Panc1 (cell line): ENCODE data around the gene PKNOX2. TPM values are rescaled to one million over a fixed set of nuclear protein-coding genes. Genes with fewer than 3 reads are reported as not detected.

Source experiments
- ATAC-seq: fragments of 200-7000 bp; cut with Tn5 transposase; 2 replicates; pipeline ENCODE4 v1.9.1; 2020; ENCODE audit warnings: mild to moderate bottlenecking, moderate library complexity
- BruUV-seq: library from RNA; stranded (reverse); fragments of 400-500 nt; replicated peaks from 2 replicates; lab custom pipeline; 2021; lab: Mats Ljungman, UMichigan
- CTCF ChIA-PET: fragments of 300-600 bp; sonication (Branson Sonifier 250); formaldehyde crosslinking; loops from one replicate; lab custom pipeline; 2022; ENCODE audit warnings: antibody characterized with exemption; lab: Charles Lee
- POLR2A ChIA-PET: fragments of 300-600 bp; sonication (Branson Sonifier 250); formaldehyde crosslinking; loops from one replicate; lab custom pipeline; 2022; ENCODE audit warnings: antibody characterized with exemption; lab: Charles Lee
- DNase-seq: peaks from one replicate; pipeline ENCODE4 v3.0.0-alpha.2; 2010; ENCODE audit warnings: low read depth, low spot score
- H3K27ac ChIP-seq: 2 replicates; pipeline ENCODE4 v1.5.1; 2011; ENCODE audit warnings: mild to moderate bottlenecking, low read length, inconsistent platforms
- H3K27me3 ChIP-seq: fragments of 200-500 bp; sonication (Bioruptor generic); 2 replicates; pipeline ENCODE4 v1.6.0; 2014; ENCODE audit warnings: low read length, inconsistent platforms; ENCODE audit not compliant: control insufficient read depth, insufficient read depth
- H3K36me3 ChIP-seq: fragments of 200-500 bp; sonication (Bioruptor generic); 2 replicates; pipeline ENCODE4 v1.5.1; 2014; ENCODE audit warnings: inconsistent platforms, mild to moderate bottlenecking, low read length, moderate library complexity; ENCODE audit not compliant: control insufficient read depth, insufficient read depth
- H3K4me1 ChIP-seq: 2 replicates; pipeline ENCODE4 v1.5.1; 2011; ENCODE audit warnings: inconsistent platforms, mild to moderate bottlenecking, low read length, moderate library complexity; ENCODE audit not compliant: control insufficient read depth, insufficient read depth
- H3K4me3 ChIP-seq, 2 experiments: 2 replicates each; pipeline ENCODE4 v1.5.1; 2011 to 2012; ENCODE audit warnings: low read depth in 2 of 2, low read length in 2 of 2, mild to moderate bottlenecking in 2 of 2, inconsistent platforms in 1 of 2, moderate library complexity in 1 of 2
- H3K9me3 ChIP-seq: fragments of 200-500 bp; sonication (Bioruptor generic); 2 replicates; pipeline ENCODE4 v1.5.1; 2014; ENCODE audit warnings: low read depth, mild to moderate bottlenecking, inconsistent platforms, low read length, moderate library complexity; ENCODE audit not compliant: control insufficient read depth, insufficient read depth
- POLR2AphosphoS5 ChIP-seq: IDR thresholded peaks from 2 replicates; pipeline ENCODE4 v1.6.1; 2012; ENCODE audit warnings: mild to moderate bottlenecking, low read depth, low read length, moderate library complexity
- SIN3A ChIP-seq: IDR thresholded peaks from 2 replicates; pipeline ENCODE4 v1.6.1; 2012; ENCODE audit warnings: low read depth, mild to moderate bottlenecking, low read length, moderate library complexity, borderline replicate concordance; ENCODE audit not compliant: insufficient read depth
- TCF7L2 ChIP-seq: IDR thresholded peaks from 2 replicates; pipeline ENCODE4 v1.6.1; 2011; ENCODE audit warnings: mild to moderate bottlenecking, low read depth, low read length, inconsistent platforms
- in situ Hi-C: cut with HindIII; loops from 2 replicates; pipeline ENCODE4 v1.10.0; 2016; ENCODE audit warnings: low sequenced_read_pairs, low pct_unique_long_range_greater_than_20kb
- intact Hi-C: fragments of 100-400 bp; cut with micrococcal nuclease; formaldehyde crosslinking; loops from one replicate; pipeline ENCODE4 v1.10.0; 2022; ENCODE audit not compliant: unreplicated experiment
- total RNA-seq: library from RNA; stranded (reverse); gene quantifications from one replicate; pipeline ENCODE4 v1.2.1, GENCODE V29; 2021; ENCODE audit not compliant: unreplicated experiment
- TF ChIP-seq, protein P1 (sequence below): fragments of 450-650 bp; IDR thresholded peaks from 2 replicates; pipeline ENCODE4 v1.5.1; 2017; ENCODE audit warnings: mild to moderate bottlenecking
- TF ChIP-seq, protein P2 (sequence below), 2 experiments: IDR thresholded peaks; 2 replicates each; pipeline ENCODE4 v1.6.1; 2011 to 2012; ENCODE audit warnings: low read depth in 2 of 2, control low read depth in 1 of 2, low read length in 1 of 2, mild to moderate bottlenecking in 1 of 2, moderate library complexity in 1 of 2; ENCODE audit not compliant: insufficient read depth in 1 of 2

The PKNOX2 gene
- total RNA-seq, 1 experiment from 2014 or later, result not detected

DNA sequence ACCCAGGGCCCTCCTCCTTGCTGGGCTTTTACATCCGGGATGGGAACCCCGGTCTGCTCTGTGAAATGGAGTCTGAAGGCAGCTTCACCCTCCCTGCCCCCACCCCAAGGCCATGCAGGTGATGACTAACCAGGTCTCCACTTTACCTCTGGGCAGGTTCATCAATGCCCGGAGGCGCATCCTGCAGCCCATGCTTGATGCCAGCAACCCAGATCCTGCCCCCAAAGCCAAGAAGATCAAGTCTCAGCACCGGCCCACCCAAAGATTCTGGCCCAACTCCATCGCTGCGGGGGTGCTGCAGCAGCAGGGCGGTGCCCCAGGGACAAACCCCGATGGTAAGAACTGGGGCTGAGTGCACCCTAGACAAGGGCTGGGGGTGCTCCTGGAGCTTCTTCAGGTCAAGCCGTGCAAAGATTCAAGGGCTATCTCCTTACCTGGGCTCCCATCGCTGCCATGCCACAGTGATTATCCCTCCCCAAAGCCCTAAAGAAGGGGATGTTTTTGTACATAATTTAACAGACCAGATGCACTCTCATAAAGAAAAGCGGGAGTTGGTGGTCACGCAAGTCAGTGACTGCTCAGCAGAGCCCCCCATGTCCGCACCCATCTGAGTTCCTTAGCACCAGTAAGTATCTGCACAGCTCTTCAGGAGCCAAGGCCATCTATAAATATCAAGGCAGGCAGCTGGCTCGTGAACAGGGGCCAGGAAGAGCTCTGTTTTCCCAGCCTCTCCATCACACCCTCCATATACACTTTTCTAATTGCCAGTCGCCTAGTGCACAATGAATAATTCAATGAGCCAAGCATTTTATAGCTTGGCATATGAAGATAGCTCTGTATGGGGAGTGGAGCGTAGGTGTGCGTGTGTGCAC, 265.5 kb downstream of the PKNOX2 start:
- ChIA-PET CTCF (interaction anchor here (0.5 to 0.7 kb wide), 4 partner anchors 13 to 572 kb away, joined by 3 to 10 read pairs (median 4); no protein-coding TSS in a partner anchor), POLR2A (no interaction called here)
- in situ Hi-C loops (no loop called here), intact Hi-C loops (no loop called here)
- Histone ChIP-seq H3K27ac (no peak overlapping the region), H3K9me3 (no peaks in the 10 kb centered on the region), H3K4me1 (peaks cover 3% of the 10 kb centered on the region), H3K4me3 (no peak overlapping the region), H3K36me3 (no peaks in the 10 kb centered on the region), H3K27me3 (peaks cover 18% of the 10 kb centered on the region)
- DNase-seq (no peak), ATAC-seq (no peak)
- BruUV-seq, result no TSS peak
- no peak for TF ChIP-seq TCF7L2
- TF ChIP-seq, protein P1, sequence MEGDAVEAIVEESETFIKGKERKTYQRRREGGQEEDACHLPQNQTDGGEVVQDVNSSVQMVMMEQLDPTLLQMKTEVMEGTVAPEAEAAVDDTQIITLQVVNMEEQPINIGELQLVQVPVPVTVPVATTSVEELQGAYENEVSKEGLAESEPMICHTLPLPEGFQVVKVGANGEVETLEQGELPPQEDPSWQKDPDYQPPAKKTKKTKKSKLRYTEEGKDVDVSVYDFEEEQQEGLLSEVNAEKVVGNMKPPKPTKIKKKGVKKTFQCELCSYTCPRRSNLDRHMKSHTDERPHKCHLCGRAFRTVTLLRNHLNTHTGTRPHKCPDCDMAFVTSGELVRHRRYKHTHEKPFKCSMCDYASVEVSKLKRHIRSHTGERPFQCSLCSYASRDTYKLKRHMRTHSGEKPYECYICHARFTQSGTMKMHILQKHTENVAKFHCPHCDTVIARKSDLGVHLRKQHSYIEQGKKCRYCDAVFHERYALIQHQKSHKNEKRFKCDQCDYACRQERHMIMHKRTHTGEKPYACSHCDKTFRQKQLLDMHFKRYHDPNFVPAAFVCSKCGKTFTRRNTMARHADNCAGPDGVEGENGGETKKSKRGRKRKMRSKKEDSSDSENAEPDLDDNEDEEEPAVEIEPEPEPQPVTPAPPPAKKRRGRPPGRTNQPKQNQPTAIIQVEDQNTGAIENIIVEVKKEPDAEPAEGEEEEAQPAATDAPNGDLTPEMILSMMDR, result no peak
- TF ChIP-seq, protein P2, sequence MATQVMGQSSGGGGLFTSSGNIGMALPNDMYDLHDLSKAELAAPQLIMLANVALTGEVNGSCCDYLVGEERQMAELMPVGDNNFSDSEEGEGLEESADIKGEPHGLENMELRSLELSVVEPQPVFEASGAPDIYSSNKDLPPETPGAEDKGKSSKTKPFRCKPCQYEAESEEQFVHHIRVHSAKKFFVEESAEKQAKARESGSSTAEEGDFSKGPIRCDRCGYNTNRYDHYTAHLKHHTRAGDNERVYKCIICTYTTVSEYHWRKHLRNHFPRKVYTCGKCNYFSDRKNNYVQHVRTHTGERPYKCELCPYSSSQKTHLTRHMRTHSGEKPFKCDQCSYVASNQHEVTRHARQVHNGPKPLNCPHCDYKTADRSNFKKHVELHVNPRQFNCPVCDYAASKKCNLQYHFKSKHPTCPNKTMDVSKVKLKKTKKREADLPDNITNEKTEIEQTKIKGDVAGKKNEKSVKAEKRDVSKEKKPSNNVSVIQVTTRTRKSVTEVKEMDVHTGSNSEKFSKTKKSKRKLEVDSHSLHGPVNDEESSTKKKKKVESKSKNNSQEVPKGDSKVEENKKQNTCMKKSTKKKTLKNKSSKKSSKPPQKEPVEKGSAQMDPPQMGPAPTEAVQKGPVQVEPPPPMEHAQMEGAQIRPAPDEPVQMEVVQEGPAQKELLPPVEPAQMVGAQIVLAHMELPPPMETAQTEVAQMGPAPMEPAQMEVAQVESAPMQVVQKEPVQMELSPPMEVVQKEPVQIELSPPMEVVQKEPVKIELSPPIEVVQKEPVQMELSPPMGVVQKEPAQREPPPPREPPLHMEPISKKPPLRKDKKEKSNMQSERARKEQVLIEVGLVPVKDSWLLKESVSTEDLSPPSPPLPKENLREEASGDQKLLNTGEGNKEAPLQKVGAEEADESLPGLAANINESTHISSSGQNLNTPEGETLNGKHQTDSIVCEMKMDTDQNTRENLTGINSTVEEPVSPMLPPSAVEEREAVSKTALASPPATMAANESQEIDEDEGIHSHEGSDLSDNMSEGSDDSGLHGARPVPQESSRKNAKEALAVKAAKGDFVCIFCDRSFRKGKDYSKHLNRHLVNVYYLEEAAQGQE (IDR thresholded peaks at IDR 0.05; ENCODE audit: insufficient read depth in 1 of 2, low read depth in 2 of 2, low read length in 1 of 2), result no peak
- no peak for TF ChIP-seq SIN3A
- TF ChIP-seq POLR2AphosphoS5, result no peak

DNA sequence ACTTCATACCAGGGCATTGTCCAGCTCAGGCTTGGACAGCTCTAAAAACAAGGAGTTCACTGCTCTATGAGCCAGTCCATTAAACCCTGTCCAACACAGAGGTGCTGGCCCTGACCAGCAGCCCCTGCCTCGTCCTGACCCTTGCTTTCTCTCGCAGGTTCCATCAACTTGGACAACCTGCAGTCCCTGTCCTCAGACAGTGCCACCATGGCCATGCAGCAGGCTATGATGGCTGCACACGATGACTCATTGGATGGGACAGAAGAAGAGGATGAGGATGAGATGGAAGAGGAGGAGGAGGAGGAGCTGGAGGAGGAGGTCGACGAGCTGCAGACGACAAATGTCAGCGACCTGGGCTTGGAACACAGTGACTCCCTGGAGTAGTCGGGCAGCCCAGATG, 266.5 kb downstream of the PKNOX2 start:
- H3K9me3 ChIP-seq, result no peaks in the 10 kb centered on the region
- no TSS peak for BruUV-seq
- no peak overlapping the region for H3K4me3 ChIP-seq
- H3K27ac ChIP-seq, result no peak overlapping the region
- peaks cover 3% of the 10 kb centered on the region for H3K4me1 ChIP-seq
- TF ChIP-seq TCF7L2, result no peak
- TF ChIP-seq POLR2AphosphoS5, result no peak
- no peak for TF ChIP-seq SIN3A
- TF ChIP-seq, protein P1, result no peak
- intact Hi-C loops, result no loop called here
- no peaks in the 10 kb centered on the region for H3K36me3 ChIP-seq
- ATAC-seq, result no peak
- peaks cover 10% of the 10 kb centered on the region for H3K27me3 ChIP-seq
- in situ Hi-C loops, result no loop called here
- no peak for DNase-seq
- ChIA-PET CTCF (interaction anchor here (0.6 to 0.7 kb wide), 3 partner anchors 8 to 85 kb away, joined by 4 to 14 read pairs (median 5); no protein-coding TSS in a partner anchor), POLR2A (interaction anchor here (0.6 kb wide), 1 partner anchor 448 kb away, joined by 4 read pairs; no protein-coding TSS in a partner anchor)
